ENCODE measurements around the gene MSH5.
"Not testable (repeated sequence)": the region's sequence is repeated elsewhere in the genome, so short reads cannot be mapped to it uniquely, and the experiment has no call there.

Gene MSH5

GRCh38 chr6:31778999-31779885 is 39.4 kb downstream of the MSH5 start:
- DNase-seq (ENCODE audit: low read depth in 2 of 2) = no peak

GRCh38 chr6:31779908-31780307 is 40.1 kb downstream of the MSH5 start:
- no peak for DNase-seq (ENCODE audit: low read depth in 2 of 2)

GRCh38 chr6:31780507-31781243 is 40.9 kb downstream of the MSH5 start:
- no peak for DNase-seq (ENCODE audit: low read depth in 2 of 2)

DNA sequence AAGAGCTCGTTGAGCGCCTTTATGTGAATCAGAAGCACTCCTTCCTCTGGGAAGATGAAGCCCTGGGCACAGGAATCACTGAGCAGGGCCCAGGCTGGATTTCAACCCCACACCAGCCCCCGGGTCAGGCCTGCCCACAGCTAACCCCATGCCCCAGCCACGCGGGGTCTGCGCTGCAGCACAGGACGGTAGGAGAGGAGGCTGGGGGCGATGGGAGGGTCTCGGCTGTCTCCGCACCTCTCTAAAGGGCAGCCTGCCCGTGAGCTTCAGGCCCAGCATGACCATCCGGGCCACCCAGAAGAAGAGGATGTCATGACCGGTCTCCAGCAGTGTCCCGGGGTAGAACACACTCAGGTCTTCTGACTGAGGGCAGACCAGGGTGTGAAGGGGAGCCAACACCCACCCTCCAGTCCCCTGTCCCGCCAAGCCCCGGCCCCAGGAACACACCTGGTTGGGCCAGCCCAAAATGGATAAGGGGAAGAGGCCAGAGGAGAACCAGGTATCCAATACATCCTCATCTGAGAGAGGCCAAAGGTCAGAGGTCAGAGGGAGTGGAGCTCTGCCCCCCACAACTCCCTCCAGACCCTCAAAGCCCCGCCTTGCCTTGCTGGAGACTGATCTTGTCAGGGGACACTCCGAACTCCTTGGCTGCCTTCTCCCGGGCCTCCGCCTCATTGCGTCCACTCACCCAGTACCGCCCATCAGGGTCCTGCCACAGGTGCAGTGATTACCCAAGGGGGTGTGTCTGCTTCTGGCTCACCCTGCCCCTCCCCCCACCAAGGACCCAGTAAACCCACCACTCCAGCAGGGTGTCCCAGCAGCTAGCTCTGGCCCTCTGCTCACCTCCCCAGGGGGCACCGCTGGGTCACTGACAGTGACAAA is 41.7 kb downstream of the MSH5 start:
- no peak for DNase-seq (ENCODE audit: low read depth in 2 of 2)

DNA sequence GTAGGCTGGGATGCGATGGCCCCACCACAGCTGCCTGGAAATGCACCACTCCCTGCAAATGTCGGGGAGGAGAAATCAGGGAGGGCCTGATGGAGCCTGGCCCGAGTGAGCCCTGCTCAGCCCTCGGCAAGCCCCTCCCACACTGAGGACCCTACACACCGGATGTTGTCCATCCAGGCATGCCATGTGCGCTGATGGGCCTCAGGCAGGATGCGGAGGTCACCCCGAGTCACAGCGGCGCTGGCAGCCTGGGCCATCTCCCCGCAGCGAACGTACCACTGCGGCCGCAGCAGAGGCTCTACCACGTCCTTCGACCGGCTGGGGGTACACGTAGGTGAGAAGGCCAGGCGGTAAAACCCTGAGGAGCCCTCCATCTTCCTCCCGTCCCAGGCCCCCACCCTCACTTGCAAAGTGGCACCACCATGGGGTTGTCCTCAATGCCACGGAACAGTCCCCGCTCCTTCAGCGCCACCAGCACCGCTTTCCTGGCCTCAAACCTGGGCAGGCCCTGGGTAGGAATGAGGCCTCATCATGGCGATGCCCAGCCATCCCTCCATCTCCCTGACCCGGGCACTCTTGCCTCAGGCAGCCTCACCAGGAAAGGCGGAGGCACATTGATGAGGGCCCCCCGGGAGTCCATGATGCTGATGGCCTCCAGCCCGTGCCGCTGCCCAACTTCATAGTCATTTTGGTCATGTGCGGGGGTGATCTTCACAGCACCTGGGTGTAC is 42.5 kb downstream of the MSH5 start:
- no peak for DNase-seq (ENCODE audit: low read depth in 2 of 2)

- no peak for DNase-seq (ENCODE audit: low read depth in 2 of 2)
Observed at GRCh38 chr6:31784098-31784925, 44.5 kb downstream of the MSH5 start.

DNA sequence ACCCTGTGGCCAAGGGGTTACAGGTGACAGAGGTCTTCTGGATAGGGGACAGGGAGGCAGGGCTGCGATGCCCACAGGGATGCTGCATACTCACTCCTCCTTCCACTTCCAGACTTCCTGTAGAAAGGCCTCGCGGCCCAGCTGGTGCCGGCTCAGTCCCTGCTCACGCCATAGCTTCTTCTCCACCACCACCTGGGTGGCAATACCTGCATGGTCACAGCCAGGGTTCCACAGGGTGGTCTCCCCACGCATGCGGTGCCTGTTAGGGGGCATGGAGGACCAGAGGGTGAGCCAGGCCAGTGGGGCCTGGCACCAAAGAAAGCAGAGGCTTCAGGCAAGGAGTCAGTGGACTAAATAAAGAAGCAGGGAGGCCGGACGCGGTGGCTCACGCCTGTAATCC is 45.7 kb downstream of the MSH5 start:
- DNase-seq (ENCODE audit: low read depth in 2 of 2) = no peak

DNA sequence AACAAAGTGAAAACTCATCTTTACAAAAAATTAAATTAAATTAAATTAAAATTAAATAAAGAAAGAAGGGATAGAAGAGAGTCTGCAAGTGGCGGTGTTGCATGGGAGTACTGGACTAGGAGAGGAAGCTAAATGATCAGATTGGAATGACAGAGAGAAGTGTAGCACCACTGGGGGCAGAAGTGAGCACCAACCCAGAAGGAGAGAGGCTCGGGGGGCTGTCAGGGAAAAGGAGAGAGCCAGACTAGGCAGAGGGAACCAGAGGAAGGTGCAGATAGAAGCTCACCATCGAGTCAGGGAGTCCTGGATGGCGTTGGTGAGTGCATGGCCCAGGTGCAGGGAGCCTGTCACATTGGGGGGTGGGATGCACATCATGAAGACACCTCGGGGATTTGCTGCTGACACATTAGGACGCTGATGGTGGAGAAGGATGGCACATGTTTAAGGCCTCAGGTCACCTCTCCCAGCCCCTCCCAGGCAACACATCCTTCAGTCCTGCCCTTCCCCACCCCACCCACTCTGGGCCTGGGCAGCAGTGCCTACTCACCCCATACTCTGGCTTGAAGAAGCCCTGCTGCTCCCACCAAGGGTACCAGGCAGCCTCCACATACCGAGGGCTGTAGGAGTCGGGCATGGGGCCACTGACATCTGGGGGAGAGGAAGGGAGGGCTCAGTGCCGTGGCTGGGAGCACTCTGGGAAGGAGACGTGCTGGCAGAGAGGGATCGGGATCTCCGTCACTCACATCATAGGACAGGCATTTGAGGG is 51.7 kb downstream of the MSH5 start:
- no peak for DNase-seq (ENCODE audit: low read depth in 2 of 2)

GRCh38 chr6:31792090-31792374 is 52.2 kb downstream of the MSH5 start:
- DNase-seq (ENCODE audit: low read depth in 2 of 2) = no peak

DNA sequence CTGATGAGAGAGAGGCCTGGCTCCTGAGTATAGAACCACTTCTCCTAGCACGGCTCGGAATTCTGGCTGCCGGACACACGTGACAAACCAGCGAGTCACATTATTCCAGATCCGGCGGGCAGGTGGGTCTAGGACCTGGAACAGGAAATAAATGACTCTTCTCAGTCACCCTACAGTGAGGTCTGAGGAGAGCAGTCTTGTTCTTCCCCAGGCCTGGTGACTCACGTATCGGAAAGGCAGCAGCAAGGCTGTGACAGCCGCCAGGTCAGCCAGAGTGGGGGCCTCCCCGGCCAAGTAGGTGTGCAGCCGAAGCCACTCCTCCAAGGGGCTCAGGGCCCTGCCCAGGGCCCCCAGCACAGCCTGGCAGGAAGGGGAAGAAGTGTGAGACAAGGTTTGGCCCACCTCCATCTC is 53.0 kb downstream of the MSH5 start:
- DNase-seq (ENCODE audit: low read depth in 2 of 2) = no peak

GRCh38 chr6:31793927-31794245 is 54.1 kb downstream of the MSH5 start:
- DNase-seq (ENCODE audit: low read depth in 2 of 2) = not testable (repeated sequence)

- no peak for DNase-seq (ENCODE audit: low read depth in 2 of 2)
Observed at GRCh38 chr6:31794294-31794865, 54.6 kb downstream of the MSH5 start.

GRCh38 chr6:31794866-31795615 is 55.2 kb downstream of the MSH5 start:
- DNase-seq (ENCODE audit: low read depth in 2 of 2) = no peak

DNA sequence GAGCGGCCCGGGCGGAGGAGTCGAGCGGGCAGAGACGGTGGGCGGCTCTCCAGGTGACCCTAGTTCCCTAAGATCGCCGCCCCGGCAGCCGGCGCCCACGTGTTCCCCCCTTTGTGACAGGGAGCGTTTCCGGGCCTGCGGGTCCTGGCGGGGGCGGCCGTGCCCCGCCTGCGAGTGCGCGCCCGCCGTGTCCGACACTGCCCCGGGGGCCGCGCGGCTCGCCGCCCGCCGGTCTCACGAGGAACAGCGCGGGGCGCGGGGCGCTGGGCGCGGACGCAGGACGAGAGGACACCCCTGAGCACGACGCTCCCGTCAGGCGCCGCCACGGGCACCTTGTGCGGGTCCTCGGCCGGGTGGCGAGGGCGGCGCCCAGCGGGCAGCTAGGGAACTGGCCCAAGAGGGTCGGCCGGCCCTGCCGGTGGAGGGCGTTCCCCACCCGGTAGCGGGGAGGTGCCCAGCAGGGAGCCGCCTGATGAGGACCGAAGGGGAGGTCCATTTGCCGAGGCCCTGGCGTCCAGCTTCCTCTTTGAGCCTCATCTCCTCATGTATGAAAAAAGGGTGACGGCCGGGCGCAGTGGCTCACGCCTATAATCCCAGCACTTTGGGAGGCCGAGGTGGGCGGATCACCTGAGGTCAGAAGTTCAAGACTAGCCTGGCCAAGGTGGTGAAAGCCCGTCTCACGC is 56.0 kb downstream of the MSH5 start, which contains the start of gene VARS1:
TSS of gene VARS1 (minus strand) at position 137 of the 683 bp plus-strand sequence. CDS start 535 bp downstream, outside the sequence.
- peak; percentile 64 to 65 for DNase-seq (ENCODE audit: low read depth in 2 of 2)

- no peak for DNase-seq (ENCODE audit: low read depth in 2 of 2)
Observed at GRCh38 chr6:31796993-31797385, 57.2 kb downstream of the MSH5 start.

DNA sequence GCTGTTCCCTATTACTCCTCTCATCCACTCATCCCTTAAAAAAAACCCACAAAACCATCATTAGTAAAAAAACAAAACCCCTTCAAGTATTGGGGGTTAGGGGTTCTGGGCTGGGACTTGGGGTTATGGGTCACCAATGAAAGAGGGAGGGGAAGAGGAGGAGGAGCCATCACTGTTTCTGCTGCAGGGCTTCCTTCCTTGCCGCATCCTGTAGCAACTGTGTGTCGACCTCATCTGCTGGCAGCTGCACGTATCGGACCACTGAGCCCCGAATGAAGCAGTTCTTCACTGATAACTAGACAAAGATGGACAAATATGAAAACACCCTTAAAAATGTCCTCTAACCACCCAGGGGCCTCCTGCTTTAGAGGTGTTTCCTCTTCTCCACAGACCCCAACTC is 57.8 kb downstream of the MSH5 start:
- no peak for DNase-seq (ENCODE audit: low read depth in 2 of 2)

- DNase-seq (ENCODE audit: low read depth in 2 of 2) = no peak
Observed at GRCh38 chr6:31799781-31800180, 60.0 kb downstream of the MSH5 start.

All from activated CD8-positive, alpha-beta memory T cell treated with anti-CD3 and anti-CD28 coated beads for 4 hours (primary cell).